CD14-positive monocyte (primary cell): Measurements from ENCODE around the gene SRXN1. TPM values are rescaled to one million over a fixed set of nuclear protein-coding genes. Genes with fewer than 3 reads are reported as not detected.

Experiments
- DNase-seq, 3 donors: peaks; one replicate each; pipeline ENCODE4 v3.0.0-alpha.2; 2011 to 2022
- H2AFZ ChIP-seq: 2 replicates; pipeline ENCODE4 v1.6.0; 2012; ENCODE audit warnings: mild to moderate bottlenecking, low read depth, low read length, inconsistent platforms; ENCODE audit not compliant: insufficient read depth, poor library complexity, severe bottlenecking
- H3K27ac ChIP-seq, 2 donors: 1 replicate in 1 of 2; 2 replicates in 1 of 2; pipeline ENCODE4 v1.5.1; 2012 to 2013; ENCODE audit warnings: low read length in 2 of 2, control low read depth in 1 of 2, inconsistent platforms in 1 of 2, low read depth in 1 of 2, mild to moderate bottlenecking in 1 of 2
- H3K27me3 ChIP-seq, 2 donors: one replicate each; pipeline versions ENCODE4 v1.6.0 to v1.6.1; 2011 to 2013; ENCODE audit warnings: low read length in 2 of 2; ENCODE audit not compliant: control insufficient read depth in 2 of 2, insufficient read depth in 2 of 2
- H3K36me3 ChIP-seq, 2 donors: replicated peaks in 1 of 2; 1 replicate in 1 of 2; 2 replicates in 1 of 2; pipeline versions ENCODE4 v1.5.1 to v1.6.1; 2012 to 2013; ENCODE audit warnings: low read length in 2 of 2, control low read depth in 1 of 2, inconsistent platforms in 1 of 2, mild to moderate bottlenecking in 1 of 2; ENCODE audit not compliant: insufficient read depth in 2 of 2, control insufficient read depth in 1 of 2
- H3K4me1 ChIP-seq, 2 donors: 1 replicate in 1 of 2; 2 replicates in 1 of 2; pipeline versions ENCODE4 v1.5.1 to v1.6.1; 2012 to 2013; ENCODE audit warnings: low read length in 2 of 2, control low read depth in 1 of 2, inconsistent platforms in 1 of 2, mild to moderate bottlenecking in 1 of 2, moderate library complexity in 1 of 2; ENCODE audit not compliant: insufficient read depth in 2 of 2, control insufficient read depth in 1 of 2
- H3K4me2 ChIP-seq: replicated peaks from 2 replicates; pipeline ENCODE3; 2012; ENCODE audit warnings: low read length, moderate library complexity, mild to moderate bottlenecking; ENCODE audit not compliant: poor library complexity, severe bottlenecking; ENCODE audit errors: extremely low read depth
- H3K4me3 ChIP-seq, 3 experiments: fragments of 200-600 bp in 1 of 3; sonication (generic) in 1 of 3; replicated peaks in 1 of 3; 1 replicate in 2 of 3; 2 replicates in 1 of 3; pipeline ENCODE4 v1.5.1; 2011 to 2013; ENCODE audit warnings: low read length in 3 of 3, mild to moderate bottlenecking in 3 of 3, control low read depth in 2 of 3, low read depth in 2 of 3, inconsistent platforms in 1 of 3, moderate library complexity in 1 of 3
- H3K79me2 ChIP-seq: 2 replicates; pipeline ENCODE4 v1.6.0; 2012; ENCODE audit warnings: mild to moderate bottlenecking, control low read depth, inconsistent platforms, low read length, moderate library complexity; ENCODE audit not compliant: insufficient read depth
- H3K9ac ChIP-seq: 2 replicates; pipeline ENCODE4 v1.6.0; 2017; ENCODE audit warnings: low read length, mild to moderate bottlenecking; ENCODE audit not compliant: insufficient read depth, poor library complexity, severe bottlenecking
- H3K9me3 ChIP-seq, 2 donors: replicated peaks in 1 of 2; 1 replicate in 1 of 2; 2 replicates in 1 of 2; pipeline versions ENCODE4 v1.5.1 to v1.6.1; 2012 to 2013; ENCODE audit warnings: low read length in 2 of 2, control low read depth in 1 of 2; ENCODE audit not compliant: control insufficient read depth in 1 of 2, insufficient read depth in 1 of 2
- H4K20me1 ChIP-seq: 2 replicates; pipeline ENCODE4 v1.6.0; 2012; ENCODE audit warnings: mild to moderate bottlenecking, low read length, control low read depth, moderate library complexity; ENCODE audit not compliant: insufficient read depth
- H3K27ac Mint-ChIP-seq, 7 donors: one replicate each; pipeline ENCODE4 v1.8.0; 2020; ENCODE audit warnings: mild to moderate bottlenecking in 7 of 7, mixed read lengths in 7 of 7, moderate library complexity in 6 of 7, inconsistent platforms in 2 of 7
- H3K27me3 Mint-ChIP-seq, 3 donors: one replicate each; pipeline ENCODE4 v1.8.0; 2021 to 2022; ENCODE audit warnings: low read depth in 3 of 3, mild to moderate bottlenecking in 3 of 3, mixed read lengths in 3 of 3, moderate library complexity in 3 of 3, inconsistent platforms in 1 of 3
- H3K36me3 Mint-ChIP-seq, 2 donors: one replicate each; pipeline ENCODE4 v1.8.0; 2020; ENCODE audit warnings: mixed read lengths in 2 of 2, inconsistent platforms in 1 of 2, mild to moderate bottlenecking in 1 of 2
- H3K4me1 Mint-ChIP-seq: one replicate; pipeline ENCODE4 v1.8.0; 2020; ENCODE audit warnings: mild to moderate bottlenecking, mixed read lengths
- H3K4me3 Mint-ChIP-seq, 2 donors: one replicate each; pipeline ENCODE4 v1.8.0; 2020; ENCODE audit warnings: mild to moderate bottlenecking in 2 of 2, mixed read lengths in 2 of 2, moderate library complexity in 1 of 2
- H3K9me3 Mint-ChIP-seq, 7 donors: one replicate each; pipeline ENCODE4 v1.8.0; 2020 to 2022; ENCODE audit warnings: mixed read lengths in 7 of 7, mild to moderate bottlenecking in 6 of 7, moderate library complexity in 6 of 7, inconsistent platforms in 2 of 7
- WGBS: methylation state at CpG from one replicate; pipeline ENCODE4 v1.1.5; 2013; ENCODE audit warnings: missing lambda C conversion rate; ENCODE audit not compliant: insufficient coverage; 5-methylcytosine and 5-hydroxymethylcytosine counted together
- intact Hi-C, 2 donors: fragments of 100-400 bp; cut with micrococcal nuclease; formaldehyde crosslinking; loops; one replicate each; pipeline versions ENCODE4 v1.15.0 to v1.15.1; 2023
- polyA plus RNA-seq, 3 donors: library from polyadenylated mRNA; depleted of rRNA in 1 of 3; unstranded in 2 of 3; stranded (reverse) in 1 of 3; fragments of 300-500 nt in 2 of 3; fragments of >200 nt in 1 of 3; fragmentation: Illumina TruSeq in 2 of 3; gene quantifications; 1 replicate in 2 of 3; 2 replicates in 1 of 3; pipeline ENCODE4 v1.2.3, GENCODE V29; 2012 to 2021
- TF ChIP-seq, protein P1 (sequence below): fragments of 200-600 bp; IDR thresholded peaks from one replicate; pipeline ENCODE4 v1.8.0; 2022; ENCODE audit warnings: antibody characterized with exemption, mild to moderate bottlenecking

SRXN1 gene
- polyA plus RNA-seq, 3 donors, result 33.5 to 62.4 (median 56.6) TPM

DNA sequence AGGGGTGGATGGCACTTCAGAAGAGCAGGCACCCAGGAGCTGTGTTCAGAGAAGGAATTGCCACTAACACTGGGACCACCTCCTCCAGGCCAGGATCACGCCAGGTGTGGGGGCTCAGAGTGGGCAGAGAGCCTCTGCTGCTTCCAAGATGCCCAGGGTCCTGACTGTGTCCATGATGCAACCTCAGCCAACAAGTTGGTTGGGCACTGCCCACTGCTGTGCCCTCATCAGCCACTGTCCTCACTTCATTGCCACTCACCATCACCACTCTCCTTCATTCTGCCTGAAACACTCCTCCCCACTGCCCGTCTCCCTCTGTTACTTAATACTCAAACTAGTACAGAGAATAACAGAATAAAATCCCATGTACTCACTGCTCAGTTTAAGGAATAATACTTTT, 26.4 kb downstream of the SRXN1 start:
- intact Hi-C loops, result no loop called here
- Histone ChIP-seq H3K9me3 (peaks cover 0 to 5% of the 10 kb centered on the region in 2 donors), H4K20me1 (no peaks in the 10 kb centered on the region), H3K4me2 (no peak overlapping the region), H3K4me1 (no peaks in the 10 kb centered on the region), H3K36me3 (no peaks in the 10 kb centered on the region), H3K9ac (no peak overlapping the region), H3K4me3 (no peak overlapping the region), H3K79me2 (no peaks in the 10 kb centered on the region), H3K27ac (no peak overlapping the region), H3K27me3 (no peaks in the 10 kb centered on the region), H2AFZ (no peak overlapping the region)
- TF ChIP-seq, protein P1, sequence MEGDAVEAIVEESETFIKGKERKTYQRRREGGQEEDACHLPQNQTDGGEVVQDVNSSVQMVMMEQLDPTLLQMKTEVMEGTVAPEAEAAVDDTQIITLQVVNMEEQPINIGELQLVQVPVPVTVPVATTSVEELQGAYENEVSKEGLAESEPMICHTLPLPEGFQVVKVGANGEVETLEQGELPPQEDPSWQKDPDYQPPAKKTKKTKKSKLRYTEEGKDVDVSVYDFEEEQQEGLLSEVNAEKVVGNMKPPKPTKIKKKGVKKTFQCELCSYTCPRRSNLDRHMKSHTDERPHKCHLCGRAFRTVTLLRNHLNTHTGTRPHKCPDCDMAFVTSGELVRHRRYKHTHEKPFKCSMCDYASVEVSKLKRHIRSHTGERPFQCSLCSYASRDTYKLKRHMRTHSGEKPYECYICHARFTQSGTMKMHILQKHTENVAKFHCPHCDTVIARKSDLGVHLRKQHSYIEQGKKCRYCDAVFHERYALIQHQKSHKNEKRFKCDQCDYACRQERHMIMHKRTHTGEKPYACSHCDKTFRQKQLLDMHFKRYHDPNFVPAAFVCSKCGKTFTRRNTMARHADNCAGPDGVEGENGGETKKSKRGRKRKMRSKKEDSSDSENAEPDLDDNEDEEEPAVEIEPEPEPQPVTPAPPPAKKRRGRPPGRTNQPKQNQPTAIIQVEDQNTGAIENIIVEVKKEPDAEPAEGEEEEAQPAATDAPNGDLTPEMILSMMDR, result no peak
- peaks cover 1% of the 10 kb centered on the region for H3K4me1 Mint-ChIP-seq
- H3K36me3 Mint-ChIP-seq, result no peaks in the 10 kb centered on the region
- peaks cover 0 to 10% (median 8%) of the 10 kb centered on the region in 7 donors for H3K9me3 Mint-ChIP-seq
- WGBS, result 91% methylated on average over 1 of the region's 2 CpGs
- peaks cover 2 to 7% (median 3%) of the 10 kb centered on the region in 3 donors for H3K27me3 Mint-ChIP-seq
- H3K4me3 Mint-ChIP-seq, result no peak overlapping the region
- peak overlapping the region in 2 of 7 donors; percentile 28 to 72 for H3K27ac Mint-ChIP-seq
- DNase-seq, result no peak

DNA sequence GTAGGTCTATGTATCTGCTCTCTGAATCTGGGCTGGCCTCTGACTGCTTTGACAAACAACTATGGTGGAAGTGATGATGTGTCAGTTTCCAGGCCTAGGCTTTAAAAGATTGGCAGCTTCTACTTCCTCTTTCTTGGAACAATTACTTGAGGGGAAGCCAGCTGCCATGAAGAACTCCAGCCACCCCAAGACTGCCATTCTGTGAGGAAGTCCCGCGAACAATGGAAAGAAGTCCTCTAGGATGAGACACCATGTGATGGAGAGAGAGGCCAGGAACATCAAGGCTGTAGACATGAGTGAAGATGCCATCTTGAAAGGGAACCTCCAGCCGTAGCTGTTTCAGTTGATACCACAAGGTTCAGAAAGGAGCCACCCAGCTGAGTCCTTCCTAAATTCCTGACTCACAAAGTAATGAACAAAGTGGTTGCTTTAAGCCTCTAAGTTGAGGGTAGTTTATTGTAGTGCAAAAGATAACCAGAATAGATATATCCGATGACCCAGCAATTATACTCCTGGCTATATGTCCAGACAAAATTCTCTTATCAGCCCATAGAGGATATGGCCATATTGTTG, 27.6 kb downstream of the SRXN1 start:
- Histone ChIP-seq H3K36me3 (no peaks in the 10 kb centered on the region), H2AFZ (no peak overlapping the region), H3K9ac (no peak overlapping the region), H3K27me3 (no peaks in the 10 kb centered on the region), H3K4me2 (no peak overlapping the region), H3K4me3 (no peak overlapping the region), H3K4me1 (no peaks in the 10 kb centered on the region), H3K27ac (no peak overlapping the region), H3K79me2 (no peaks in the 10 kb centered on the region), H3K9me3 (peaks cover 0 to 5% of the 10 kb centered on the region in 2 donors), H4K20me1 (no peaks in the 10 kb centered on the region)
- TF ChIP-seq, protein P1, result no peak
- no CpG with 5 or more reads among the region's 4 CpGs for WGBS
- no peak overlapping the region for H3K4me3 Mint-ChIP-seq
- peaks cover 3% of the 10 kb centered on the region for H3K4me1 Mint-ChIP-seq
- peaks cover 0 to 10% (median 8%) of the 10 kb centered on the region in 7 donors for H3K9me3 Mint-ChIP-seq
- H3K36me3 Mint-ChIP-seq, result no peaks in the 10 kb centered on the region
- H3K27ac Mint-ChIP-seq, result no peak overlapping the region
- DNase-seq, result peak; percentile 6 to 16 (median 12)
- H3K27me3 Mint-ChIP-seq, result peaks cover 3 to 7% (median 5%) of the 10 kb centered on the region in 3 donors
- intact Hi-C loops, result no loop called here
